H9 (cell line): Measurements from ENCODE around the gene COA7. TPM values are rescaled to one million over a fixed set of nuclear protein-coding genes. Genes with fewer than 3 reads are reported as not detected.

ENCODE experiments used
- DNase-seq: peaks from one replicate; pipeline ENCODE4 v3.0.0-alpha.2; 2017
- H2AFZ ChIP-seq: one replicate; pipeline ENCODE4 v1.6.1; 2013; ENCODE audit warnings: mild to moderate bottlenecking, low read length, control low read depth, moderate library complexity
- H2AK5ac ChIP-seq: 2 replicates; pipeline ENCODE4 v1.6.1; 2013; ENCODE audit warnings: low read length, control low read depth, mixed read lengths; ENCODE audit not compliant: insufficient read length
- H2BK120ac ChIP-seq: one replicate; pipeline ENCODE4 v1.6.1; 2013; ENCODE audit warnings: low read depth, mild to moderate bottlenecking, low read length, control low read depth, inconsistent platforms; ENCODE audit not compliant: poor library complexity, severe bottlenecking
- H2BK12ac ChIP-seq: 2 replicates; pipeline ENCODE4 v1.6.1; 2013; ENCODE audit warnings: low read length, control low read depth, mixed read lengths, low read depth; ENCODE audit not compliant: insufficient read length
- H2BK15ac ChIP-seq: 2 replicates; pipeline ENCODE4 v1.6.1; 2013; ENCODE audit warnings: low read depth, low read length, control low read depth
- H2BK20ac ChIP-seq: one replicate; pipeline ENCODE4 v1.6.1; 2013; ENCODE audit warnings: low read depth, mild to moderate bottlenecking, low read length, control low read depth, inconsistent platforms; ENCODE audit not compliant: poor library complexity, severe bottlenecking
- H2BK5ac ChIP-seq: 2 replicates; pipeline ENCODE4 v1.6.1; 2013; ENCODE audit warnings: low read length, control low read depth, mixed read lengths; ENCODE audit not compliant: insufficient read length
- H3K14ac ChIP-seq: 2 replicates; pipeline ENCODE4 v1.6.1; 2013; ENCODE audit warnings: low read length, control low read depth; ENCODE audit not compliant: insufficient read depth
- H3K18ac ChIP-seq: 2 replicates; pipeline ENCODE4 v1.6.1; 2013; ENCODE audit warnings: low read depth, mild to moderate bottlenecking, mixed read lengths, low read length, control low read depth; ENCODE audit not compliant: insufficient read length
- H3K23ac ChIP-seq: 2 replicates; pipeline ENCODE4 v1.6.1; 2013; ENCODE audit warnings: low read length, control low read depth, mixed read lengths, low read depth; ENCODE audit not compliant: insufficient read length
- H3K23me2 ChIP-seq: 2 replicates; pipeline ENCODE4 v1.6.1; 2013; ENCODE audit warnings: low read depth, mild to moderate bottlenecking, mixed read lengths, low read length, control low read depth; ENCODE audit not compliant: insufficient read length, poor library complexity, severe bottlenecking
- H3K27ac ChIP-seq: 2 replicates; pipeline ENCODE4 v1.5.1; 2013; ENCODE audit warnings: low read length, control low read depth, mixed read lengths, low read depth; ENCODE audit not compliant: insufficient read length
- H3K27me3 ChIP-seq: 2 replicates; pipeline ENCODE4 v1.6.1; 2013; ENCODE audit warnings: low read length, control low read depth, inconsistent platforms; ENCODE audit not compliant: insufficient read depth
- H3K4ac ChIP-seq: 2 replicates; pipeline ENCODE4 v1.6.1; 2013; ENCODE audit warnings: low read depth, mild to moderate bottlenecking, control low read depth, inconsistent platforms, low read length, moderate library complexity
- H3K4me1 ChIP-seq: 2 replicates; pipeline ENCODE4 v1.6.1; 2013; ENCODE audit warnings: low read length, control low read depth, inconsistent platforms; ENCODE audit not compliant: insufficient read depth
- H3K4me2 ChIP-seq: 2 replicates; pipeline ENCODE4 v1.6.1; 2013; ENCODE audit warnings: low read length, control low read depth, mixed read lengths; ENCODE audit not compliant: insufficient read length, insufficient read depth
- H3K56ac ChIP-seq: 2 replicates; pipeline ENCODE4 v1.6.1; 2013; ENCODE audit warnings: low read depth, mild to moderate bottlenecking, mixed read lengths, low read length, control low read depth; ENCODE audit not compliant: insufficient read length
- H3K79me1 ChIP-seq: 2 replicates; pipeline ENCODE4 v1.6.1; 2013; ENCODE audit warnings: low read depth, mild to moderate bottlenecking, moderate library complexity, low read length, control low read depth, inconsistent platforms; ENCODE audit not compliant: insufficient read depth, poor library complexity, severe bottlenecking
- H3K79me2 ChIP-seq: 2 replicates; pipeline ENCODE4 v1.6.1; 2013; ENCODE audit warnings: low read length, control low read depth, inconsistent platforms; ENCODE audit not compliant: insufficient read depth
- H3K9ac ChIP-seq: 2 replicates; pipeline ENCODE4 v1.6.1; 2013; ENCODE audit warnings: low read length, control low read depth, mixed read lengths; ENCODE audit not compliant: insufficient read length; ENCODE audit errors: extremely low read depth
- H3K9me3 ChIP-seq: one replicate; pipeline ENCODE4 v1.6.1; 2013; ENCODE audit warnings: low read depth, low read length, inconsistent platforms; ENCODE audit not compliant: control insufficient read depth
- H3T11ph ChIP-seq: one replicate; pipeline ENCODE4 v1.6.1; 2013; ENCODE audit warnings: mild to moderate bottlenecking, low read length, control low read depth, inconsistent platforms
- H4K20me1 ChIP-seq: one replicate; pipeline ENCODE4 v1.6.1; 2013; ENCODE audit not compliant: control insufficient read depth, insufficient read length, insufficient read depth
- H4K5ac ChIP-seq: 2 replicates; pipeline ENCODE4 v1.6.1; 2013; ENCODE audit warnings: low read depth, mild to moderate bottlenecking, mixed read lengths, low read length, control low read depth; ENCODE audit not compliant: insufficient read length
- H4K8ac ChIP-seq: replicated peaks from 2 replicates; pipeline ENCODE4 v1.6.1; 2013; ENCODE audit warnings: low read length, control low read depth, mixed read lengths, low read depth; ENCODE audit not compliant: insufficient read length
- H4K91ac ChIP-seq: 2 replicates; pipeline ENCODE4 v1.6.1; 2013; ENCODE audit warnings: low read depth, mild to moderate bottlenecking, moderate library complexity, mixed read lengths, low read length, control low read depth; ENCODE audit not compliant: insufficient read length
- H3K27ac Mint-ChIP-seq, 3 experiments: 2 replicates in 2 of 3; 3 replicates in 1 of 3; pipeline ENCODE4 v1.8.0; 2020 to 2021; ENCODE audit warnings: mixed read lengths in 3 of 3, mild to moderate bottlenecking in 1 of 3, moderate library complexity in 1 of 3
- H3K27me3 Mint-ChIP-seq: 2 replicates; pipeline ENCODE4 v1.8.0; 2021; ENCODE audit warnings: low read depth, mild to moderate bottlenecking, moderate library complexity, mixed read lengths
- H3K36me3 Mint-ChIP-seq, 3 experiments: 2 replicates in 2 of 3; 3 replicates in 1 of 3; pipeline ENCODE4 v1.8.0; 2020 to 2021; ENCODE audit warnings: low read depth in 3 of 3, mixed read lengths in 3 of 3; ENCODE audit not compliant: insufficient read depth in 1 of 3
- H3K4me1 Mint-ChIP-seq, 2 experiments: 2 replicates each; pipeline ENCODE4 v1.8.0; 2020; ENCODE audit warnings: mixed read lengths in 2 of 2
- H3K4me3 Mint-ChIP-seq, 2 experiments: 2 replicates in 1 of 2; 3 replicates in 1 of 2; pipeline ENCODE4 v1.8.0; 2020 to 2021; ENCODE audit warnings: mild to moderate bottlenecking in 2 of 2, mixed read lengths in 2 of 2, moderate library complexity in 1 of 2
- H3K9me3 Mint-ChIP-seq, 2 experiments: 2 replicates in 1 of 2; 3 replicates in 1 of 2; pipeline ENCODE4 v1.8.0; 2020; ENCODE audit warnings: mild to moderate bottlenecking in 2 of 2, mixed read lengths in 2 of 2, moderate library complexity in 1 of 2
- CTCF ChIP-seq: fragments of 200-600 bp; sonication (generic); conservative IDR thresholded peaks from 3 replicates; pipeline ENCODE4 v1.8.0; 2021; ENCODE audit warnings: antibody characterized with exemption, mild to moderate bottlenecking
- WGBS: extraction: QIAGEN DNeasy Blood & Tissue Kit; methylation state at CpG from one replicate; pipeline ENCODE4 v1.1.7; 2013; ENCODE audit warnings: missing lambda C conversion rate, low lambda C conversion rate, mixed read lengths; ENCODE audit not compliant: insufficient read length; ENCODE audit errors: extremely low coverage; 5-methylcytosine and 5-hydroxymethylcytosine counted together
- total RNA-seq: library from RNA; stranded (reverse); gene quantifications from 2 replicates; pipeline ENCODE4 v1.2.1, GENCODE V29; 2021

COA7 gene
- total RNA-seq, 1 experiment from 2014 or later = 69.1 TPM

DNA sequence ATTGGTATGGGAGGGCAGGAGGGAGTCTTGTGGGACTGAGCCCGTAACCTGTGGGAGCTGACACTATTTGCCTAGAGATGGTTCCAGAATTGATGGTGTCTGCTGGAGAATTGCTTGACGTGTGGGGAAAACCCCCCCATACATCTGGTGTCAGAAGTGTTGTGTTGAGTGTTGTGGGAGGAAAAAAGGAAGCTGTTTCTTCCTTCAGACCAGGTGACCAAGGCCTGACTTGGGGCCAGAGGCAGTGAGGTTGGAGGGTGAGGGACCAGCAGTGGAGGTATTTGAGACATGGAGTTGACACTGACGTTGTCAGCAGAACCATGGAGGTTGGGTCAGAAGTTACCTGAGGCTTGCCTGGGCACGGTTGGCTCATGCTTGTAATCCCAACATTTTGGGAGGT, 56.8 kb downstream of the COA7 start:
- Histone ChIP-seq H3K79me2 (no peaks in the 10 kb centered on the region), H3K56ac (no peak overlapping the region), H4K5ac (no peak overlapping the region), H2BK12ac (no peak overlapping the region), H2BK20ac (no peak overlapping the region), H3K4me2 (no peak overlapping the region), H3K27ac (no peak overlapping the region), H3K79me1 (no peaks in the 10 kb centered on the region), H3K27me3 (no peaks in the 10 kb centered on the region), H3K23ac (no peak overlapping the region), H4K20me1 (no peaks in the 10 kb centered on the region), H3K9ac (no peak overlapping the region), H4K8ac (no peak overlapping the region), H2BK15ac (no peak overlapping the region), H3K18ac (no peak overlapping the region), H3K4ac (no peak overlapping the region), H2AFZ (no peak overlapping the region), H2AK5ac (no peak overlapping the region), H3K23me2 (no peaks in the 10 kb centered on the region), H4K91ac (no peak overlapping the region), H3K4me1 (no peaks in the 10 kb centered on the region), H3K14ac (no peak overlapping the region), H2BK120ac (no peak overlapping the region), H3T11ph (no peak overlapping the region), H2BK5ac (no peak overlapping the region), H3K9me3 (no peaks in the 10 kb centered on the region)
- H3K27ac Mint-ChIP-seq = no peak overlapping the region
- DNase-seq = no peak
- H3K9me3 Mint-ChIP-seq = no peaks in the 10 kb centered on the region; a peak in 1 of 5 replicates
- no peak overlapping the region; a peak in 1 of 5 replicates for H3K4me3 Mint-ChIP-seq
- H3K4me1 Mint-ChIP-seq = peaks cover 6 to 8% of the 10 kb centered on the region in 2 experiments; a peak in 3 of 4 replicates
- WGBS = no CpG with 5 or more reads among the region's 4 CpGs
- peaks cover 34% of the 10 kb centered on the region for H3K27me3 Mint-ChIP-seq
- no peaks in the 10 kb centered on the region; a peak in 1 of 7 replicates for H3K36me3 Mint-ChIP-seq
- no peak for TF ChIP-seq CTCF
